Dedifferentiated amniotic fluid mesenchymal stem cell (primary cell): Measurements from ENCODE around the gene DAND5.

ENCODE experiments used
- DNase-seq: peaks from one replicate; pipeline ENCODE4 v3.0.0-alpha.2; 2016; ENCODE audit errors: extremely low spot score

Gene DAND5

GRCh38 chr19:13022111-13022858 lies 52.9 kb downstream of the DAND5 start:
- DNase-seq: no peak

GRCh38 chr19:13022859-13023636 lies 53.7 kb downstream of the DAND5 start:
- DNase-seq: peak; percentile 83

- DNase-seq: no peak
Measured at GRCh38 chr19:13023656-13024055, 54.3 kb downstream of the DAND5 start.
